Measurements from ENCODE around the gene DDX5.

DNA sequence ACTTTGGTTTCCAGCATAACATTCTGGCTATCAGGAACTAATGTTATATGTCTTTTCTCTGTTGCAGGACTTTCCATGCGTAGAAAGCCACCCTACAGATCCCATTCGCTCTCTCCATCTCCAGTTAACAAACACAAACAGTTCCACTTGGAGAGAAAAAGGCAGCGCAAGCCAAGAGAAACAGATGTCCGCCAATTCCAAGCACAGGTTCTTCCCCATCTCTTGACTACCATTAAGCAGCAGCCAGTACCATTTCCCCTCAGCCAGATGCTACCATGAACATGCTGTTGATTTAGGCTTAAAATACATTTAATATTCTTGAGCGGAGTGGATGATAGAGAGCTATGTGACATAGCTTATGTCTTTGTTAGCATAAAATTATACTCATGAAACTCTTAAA, 23.1 kb upstream of the DDX5 start:
- TF ChIP-seq, protein P1, sequence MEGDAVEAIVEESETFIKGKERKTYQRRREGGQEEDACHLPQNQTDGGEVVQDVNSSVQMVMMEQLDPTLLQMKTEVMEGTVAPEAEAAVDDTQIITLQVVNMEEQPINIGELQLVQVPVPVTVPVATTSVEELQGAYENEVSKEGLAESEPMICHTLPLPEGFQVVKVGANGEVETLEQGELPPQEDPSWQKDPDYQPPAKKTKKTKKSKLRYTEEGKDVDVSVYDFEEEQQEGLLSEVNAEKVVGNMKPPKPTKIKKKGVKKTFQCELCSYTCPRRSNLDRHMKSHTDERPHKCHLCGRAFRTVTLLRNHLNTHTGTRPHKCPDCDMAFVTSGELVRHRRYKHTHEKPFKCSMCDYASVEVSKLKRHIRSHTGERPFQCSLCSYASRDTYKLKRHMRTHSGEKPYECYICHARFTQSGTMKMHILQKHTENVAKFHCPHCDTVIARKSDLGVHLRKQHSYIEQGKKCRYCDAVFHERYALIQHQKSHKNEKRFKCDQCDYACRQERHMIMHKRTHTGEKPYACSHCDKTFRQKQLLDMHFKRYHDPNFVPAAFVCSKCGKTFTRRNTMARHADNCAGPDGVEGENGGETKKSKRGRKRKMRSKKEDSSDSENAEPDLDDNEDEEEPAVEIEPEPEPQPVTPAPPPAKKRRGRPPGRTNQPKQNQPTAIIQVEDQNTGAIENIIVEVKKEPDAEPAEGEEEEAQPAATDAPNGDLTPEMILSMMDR (IDR thresholded peaks at IDR 0.05), result no peak
- TF ChIP-seq SIN3A (IDR thresholded peaks at IDR 0.05; ENCODE audit: borderline replicate concordance, low read depth, low read length) (no peak), EP300 (IDR thresholded peaks at IDR 0.05; ENCODE audit: borderline replicate concordance in 1 of 2, low read depth in 1 of 2, low read length in 1 of 2) (no peak), SMC3 (IDR thresholded peaks at IDR 0.05; ENCODE audit: low read depth, low read length) (no peak), YY1 (IDR thresholded peaks at IDR 0.05; ENCODE audit: low read depth) (no peak), FOSL2 (IDR thresholded peaks at IDR 0.05; ENCODE audit: borderline replicate concordance, low read depth) (no peak), GABPA (IDR thresholded peaks at IDR 0.05; ENCODE audit: low read depth) (no peak), RAD21 (IDR thresholded peaks at IDR 0.05; ENCODE audit: low read length) (no peak)
